ENCODE data around the gene NTNG2. TPM values are rescaled to one million over a fixed set of nuclear protein-coding genes. Genes with fewer than 3 reads are reported as not detected.

NTNG2 gene
- total and polyA plus RNA-seq, 9 of the 15 experiments (the other 6 are each of a cell fraction or from before 2014, with no cell fraction given) = 0.01 to 0.11 (median 0.09) TPM; not detected in 6

DNA sequence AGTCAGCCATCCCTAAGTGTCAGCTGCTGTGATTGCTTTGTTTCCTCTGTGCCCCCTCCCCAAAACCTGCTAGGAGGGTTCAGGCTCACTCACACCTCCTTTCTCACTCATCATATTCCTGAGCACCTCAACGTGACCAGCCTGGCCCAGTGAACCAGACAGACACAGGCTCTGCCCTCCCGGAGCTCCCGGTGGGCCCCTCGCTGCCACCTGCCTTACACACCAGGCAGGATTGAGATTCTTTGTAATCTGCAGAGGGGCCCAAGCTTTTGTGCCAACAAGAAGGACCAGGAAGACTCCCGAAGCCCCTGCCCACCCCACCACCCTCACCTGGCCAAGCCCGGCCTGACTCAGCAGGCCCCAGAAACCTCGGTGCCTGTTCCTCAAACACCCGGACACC lies 87.8 kb downstream of the NTNG2 start:
- no peak overlapping the region for H3K27ac ChIP-seq (ENCODE audit: extremely low read depth, low read depth, low read length)
- no peak for ATAC-seq
- no TSS peak for BruUV-seq (replicated peaks)
- no peaks in the 10 kb centered on the region for H3K36me3 ChIP-seq (ENCODE audit: control insufficient read depth, insufficient read depth, low read length)
- ChIA-PET POLR2A (interaction anchor here (0.5 kb wide), 1 partner anchor 12 kb away, joined by 3 read pairs; no protein-coding TSS in a partner anchor), CTCF (ENCODE audit: low intra/inter-chr PET ratio) (no interaction called here)
- in situ Hi-C loops (cut with MboI) (loop anchor here (5.0 kb wide), 1 partner anchor 487 kb away; no protein-coding TSS in a partner anchor), intact Hi-C loops (cut with micrococcal nuclease) (loop anchor here (5.0 kb wide), 2 partner anchors 82 to 492 kb away; no protein-coding TSS in a partner anchor)
- FAIRE-seq = no peak
- H3K9ac ChIP-seq (ENCODE audit: insufficient read depth in 1 of 2, low read depth in 2 of 2, low read length in 2 of 2) = no peak overlapping the region
- H3K9me3 ChIP-seq (replicated peaks; ENCODE audit: control insufficient read depth, insufficient read depth, low read depth, low read length) = no peaks in the 10 kb centered on the region
- H3K79me2 ChIP-seq (ENCODE audit: control insufficient read depth, insufficient read depth, low read length) = no peaks in the 10 kb centered on the region
- no peak for DNase-seq (ENCODE audit: extremely low read depth in 1 of 4, low spot score in 3 of 4)
- H4K20me1 ChIP-seq (replicated peaks; ENCODE audit: control insufficient read depth, insufficient read depth, low read length) = no peaks in the 10 kb centered on the region; the same call in 1 of the 2 replicates
- H3K4me1 ChIP-seq (replicated peaks in 1 of 2; ENCODE audit: control insufficient read depth in 2 of 2, insufficient read depth in 2 of 2, low read length in 2 of 2) = peaks cover 0 to 12% of the 10 kb centered on the region in 2 experiments; a peak in 2 of 5 replicates
- H3K27me3 ChIP-seq (ENCODE audit: control insufficient read depth in 2 of 2, insufficient read depth in 2 of 2, low read length in 2 of 2) = peaks cover 12 to 47% of the 10 kb centered on the region in 2 experiments; a peak in 4 of 5 replicates
- H3K4me2 ChIP-seq (ENCODE audit: insufficient read depth, low read length) = no peak overlapping the region
- no peak overlapping the region for H3K4me3 ChIP-seq
- no peaks in the 10 kb centered on the region for H3K9me1 ChIP-seq (ENCODE audit: control insufficient read depth, insufficient read depth, low read length)
- H2AFZ ChIP-seq (ENCODE audit: low read depth, low read length) = no peak overlapping the region
- 5% methylated on average over 8 of the region's 8 CpGs for WGBS (ENCODE audit: insufficient coverage, low coverage, missing lambda C conversion rate)
- TF ChIP-seq MEIS2 (IDR thresholded peaks at IDR 0.05; ENCODE audit: partially characterized antibody) (no peak), ZSCAN32 (CRISPR knock-in tag; IDR thresholded peaks at IDR 0.05) (no peak), SMAD4 (CRISPR knock-in tag; conservative IDR thresholded peaks at IDR 0.05) (no peak), KLF6 (CRISPR knock-in tag; IDR thresholded peaks at IDR 0.05; ENCODE audit: borderline replicate concordance) (no peak), RBBP5 (IDR thresholded peaks at IDR 0.05; ENCODE audit: borderline replicate concordance, insufficient read depth, low read length, poor library complexity, severe bottlenecking) (no peak), ZFP91 (CRISPR knock-in tag; IDR thresholded peaks at IDR 0.05) (no peak), ZBTB34 (CRISPR knock-in tag; IDR thresholded peaks at IDR 0.05) (no peak), ZNF507 (tag; conservative IDR thresholded peaks at IDR 0.05) (no peak), ZNF143 (CRISPR knock-in tag; IDR thresholded peaks at IDR 0.05) (no peak), CEBPB (tag; IDR thresholded peaks at IDR 0.05) (no peak), ZNF232 (CRISPR knock-in tag; IDR thresholded peaks at IDR 0.05) (no peak), POLR2B (IDR thresholded peaks at IDR 0.05; ENCODE audit: low read depth, partially characterized antibody) (no peak), EHMT2 (IDR thresholded peaks at IDR 0.05) (no peak)
- TF ChIP-seq, protein P1, sequence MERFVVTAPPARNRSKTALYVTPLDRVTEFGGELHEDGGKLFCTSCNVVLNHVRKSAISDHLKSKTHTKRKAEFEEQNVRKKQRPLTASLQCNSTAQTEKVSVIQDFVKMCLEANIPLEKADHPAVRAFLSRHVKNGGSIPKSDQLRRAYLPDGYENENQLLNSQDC (CRISPR knock-in tag; IDR thresholded peaks at IDR 0.05) = no peak
- TF ChIP-seq, protein P2, sequence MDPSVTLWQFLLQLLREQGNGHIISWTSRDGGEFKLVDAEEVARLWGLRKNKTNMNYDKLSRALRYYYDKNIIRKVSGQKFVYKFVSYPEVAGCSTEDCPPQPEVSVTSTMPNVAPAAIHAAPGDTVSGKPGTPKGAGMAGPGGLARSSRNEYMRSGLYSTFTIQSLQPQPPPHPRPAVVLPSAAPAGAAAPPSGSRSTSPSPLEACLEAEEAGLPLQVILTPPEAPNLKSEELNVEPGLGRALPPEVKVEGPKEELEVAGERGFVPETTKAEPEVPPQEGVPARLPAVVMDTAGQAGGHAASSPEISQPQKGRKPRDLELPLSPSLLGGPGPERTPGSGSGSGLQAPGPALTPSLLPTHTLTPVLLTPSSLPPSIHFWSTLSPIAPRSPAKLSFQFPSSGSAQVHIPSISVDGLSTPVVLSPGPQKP (CRISPR knock-in tag; IDR thresholded peaks at IDR 0.05) = no peak
- TF ChIP-seq, protein P3, sequence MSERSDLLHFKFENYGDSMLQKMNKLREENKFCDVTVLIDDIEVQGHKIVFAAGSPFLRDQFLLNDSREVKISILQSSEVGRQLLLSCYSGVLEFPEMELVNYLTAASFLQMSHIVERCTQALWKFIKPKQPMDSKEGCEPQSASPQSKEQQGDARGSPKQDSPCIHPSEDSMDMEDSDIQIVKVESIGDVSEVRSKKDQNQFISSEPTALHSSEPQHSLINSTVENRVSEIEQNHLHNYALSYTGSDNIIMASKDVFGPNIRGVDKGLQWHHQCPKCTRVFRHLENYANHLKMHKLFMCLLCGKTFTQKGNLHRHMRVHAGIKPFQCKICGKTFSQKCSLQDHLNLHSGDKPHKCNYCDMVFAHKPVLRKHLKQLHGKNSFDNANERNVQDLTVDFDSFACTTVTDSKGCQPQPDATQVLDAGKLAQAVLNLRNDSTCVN (CRISPR knock-in tag; IDR thresholded peaks at IDR 0.05) = no peak
